Mesenchymal stem cell (in vitro differentiated cells and primary cell): ENCODE data around the gene SPRY1.

Experiments
- DNase-seq: peaks from one replicate; pipeline ENCODE4 v3.0.0-alpha.2; 2013
- H2AFZ ChIP-seq: one replicate; pipeline ENCODE4 v1.6.1; 2013; ENCODE audit warnings: low read depth, mild to moderate bottlenecking, control low read depth, inconsistent platforms, low read length, moderate library complexity
- H2AK5ac ChIP-seq: 2 replicates; pipeline ENCODE4 v1.6.1; 2013; ENCODE audit warnings: low read length, moderate library complexity, mild to moderate bottlenecking, inconsistent platforms; ENCODE audit not compliant: severe bottlenecking
- H2BK120ac ChIP-seq: one replicate; pipeline ENCODE4 v1.6.1; 2013; ENCODE audit warnings: low read depth, mild to moderate bottlenecking, inconsistent platforms, low read length, moderate library complexity
- H2BK12ac ChIP-seq, 2 experiments: one replicate each; pipeline ENCODE4 v1.6.1; 2013; ENCODE audit warnings: inconsistent platforms in 2 of 2, low read length in 2 of 2, mild to moderate bottlenecking in 2 of 2, moderate library complexity in 2 of 2, control low read depth in 1 of 2
- H2BK15ac ChIP-seq: one replicate; pipeline ENCODE4 v1.6.1; 2013; ENCODE audit warnings: mild to moderate bottlenecking, low read depth, inconsistent platforms; ENCODE audit not compliant: poor library complexity, severe bottlenecking
- H2BK5ac ChIP-seq: 2 replicates; pipeline ENCODE4 v1.6.1; 2013; ENCODE audit warnings: low read depth, mild to moderate bottlenecking, low read length, control low read depth, inconsistent platforms; ENCODE audit not compliant: poor library complexity, severe bottlenecking
- H3K14ac ChIP-seq, 2 experiments: one replicate each; pipeline ENCODE4 v1.6.1; 2013; ENCODE audit warnings: inconsistent platforms in 2 of 2, low read length in 2 of 2, control low read depth in 1 of 2, mild to moderate bottlenecking in 1 of 2, moderate library complexity in 1 of 2
- H3K18ac ChIP-seq, 2 experiments: one replicate each; pipeline ENCODE4 v1.6.1; 2013; ENCODE audit warnings: inconsistent platforms in 2 of 2, low read length in 2 of 2, control low read depth in 1 of 2, low read depth in 1 of 2, mild to moderate bottlenecking in 1 of 2
- H3K23ac ChIP-seq, 2 experiments: one replicate each; pipeline ENCODE4 v1.6.1; 2013; ENCODE audit warnings: inconsistent platforms in 2 of 2, low read length in 2 of 2, mild to moderate bottlenecking in 2 of 2, moderate library complexity in 2 of 2, control low read depth in 1 of 2
- H3K27ac ChIP-seq: 2 replicates; pipeline ENCODE4 v1.5.1; 2013; ENCODE audit warnings: mild to moderate bottlenecking, moderate library complexity, low read length, control low read depth, inconsistent platforms; ENCODE audit not compliant: poor library complexity, severe bottlenecking
- H3K27me3 ChIP-seq, 2 experiments: 2 replicates each; pipeline versions ENCODE4 v1.6.1 to v1.7.0; 2013; ENCODE audit warnings: low read length in 2 of 2, mild to moderate bottlenecking in 2 of 2, moderate library complexity in 2 of 2, control low read depth in 1 of 2, inconsistent platforms in 1 of 2; ENCODE audit not compliant: control insufficient read depth in 1 of 2, insufficient read depth in 1 of 2
- H3K36me3 ChIP-seq, 2 experiments: 2 replicates each; pipeline versions ENCODE4 v1.6.1 to v1.7.0; 2013; ENCODE audit warnings: low read length in 2 of 2, control low read depth in 1 of 2, inconsistent platforms in 1 of 2, low read depth in 1 of 2, mild to moderate bottlenecking in 1 of 2; ENCODE audit not compliant: insufficient read depth in 2 of 2, control insufficient read depth in 1 of 2
- H3K4ac ChIP-seq, 2 experiments: one replicate each; pipeline ENCODE4 v1.6.1; 2013; ENCODE audit warnings: inconsistent platforms in 2 of 2, low read length in 2 of 2, mild to moderate bottlenecking in 2 of 2, moderate library complexity in 2 of 2, control low read depth in 1 of 2, low read depth in 1 of 2
- H3K4me1 ChIP-seq: 2 replicates; pipeline ENCODE4 v1.6.1; 2013; ENCODE audit warnings: low read depth, low read length, control low read depth; ENCODE audit not compliant: control insufficient read depth, insufficient read depth
- H3K4me2 ChIP-seq: 2 replicates; pipeline ENCODE4 v1.6.1; 2013; ENCODE audit warnings: low read length, mild to moderate bottlenecking, inconsistent platforms; ENCODE audit not compliant: poor library complexity, severe bottlenecking
- H3K4me3 ChIP-seq, 2 experiments: 2 replicates each; pipeline versions ENCODE4 v1.5.1 to v1.7.0; 2013; ENCODE audit warnings: low read length in 2 of 2, mild to moderate bottlenecking in 2 of 2, control low read depth in 1 of 2, low read depth in 1 of 2; ENCODE audit not compliant: insufficient read depth in 1 of 2
- H3K79me1 ChIP-seq: replicated peaks from 2 replicates; pipeline ENCODE4 v1.6.1; 2013; ENCODE audit warnings: mild to moderate bottlenecking, control low read depth, low read length, inconsistent platforms; ENCODE audit not compliant: poor library complexity, severe bottlenecking
- H3K9ac ChIP-seq: 2 replicates; pipeline ENCODE4 v1.7.0; 2013; ENCODE audit warnings: mild to moderate bottlenecking, low read length, moderate library complexity
- H3K9me3 ChIP-seq: 2 replicates; pipeline ENCODE4 v1.7.0; 2013; ENCODE audit warnings: mild to moderate bottlenecking, low read length; ENCODE audit not compliant: control insufficient read depth
- H4K8ac ChIP-seq: one replicate; pipeline ENCODE4 v1.6.1; 2013; ENCODE audit warnings: inconsistent platforms, mild to moderate bottlenecking, low read length, moderate library complexity
- H4K91ac ChIP-seq: one replicate; pipeline ENCODE4 v1.6.1; 2013; ENCODE audit warnings: mild to moderate bottlenecking, low read length, inconsistent platforms
- WGBS: methylation state at CpG from one replicate; pipeline ENCODE4 v1.1.7; 2013; ENCODE audit warnings: mixed read lengths; 5-methylcytosine and 5-hydroxymethylcytosine counted together

Gene SPRY1

GRCh38 chr4:123398066-123398852 lies 1.7 kb downstream of the SPRY1 start:
- Histone ChIP-seq H4K8ac (peak overlapping the region; percentile 91), H3K9me3 (no peaks in the 10 kb centered on the region), H3K23ac (peak overlapping the region in 1 of 2 experiments; percentile 83), H3K27ac (peak overlapping the region; percentile 90), H3K4me1 (peaks cover 6% of the 10 kb centered on the region), H2BK120ac (peak overlapping the region; percentile 75), H2BK12ac (peak overlapping the region; percentile 38 to 59), H3K36me3 (peaks cover 14 to 18% of the 10 kb centered on the region in 2 experiments), H3K4me2 (peak overlapping the region; percentile 94), H3K14ac (peak overlapping the region in 1 of 2 experiments; percentile 99), H3K4ac (peak overlapping the region; percentile 95 to 98), H3K27me3 (no peaks in the 10 kb centered on the region), H2BK5ac (peak overlapping the region; percentile 93), H3K4me3 (peak overlapping the region; percentile 74 to 92), H2AK5ac (no peak overlapping the region), H3K79me1 (peaks cover 4% of the 10 kb centered on the region), H3K18ac (peak overlapping the region; percentile 93 to 94), H3K9ac (peak overlapping the region; percentile 93), H4K91ac (peak overlapping the region; percentile 93), H2BK15ac (peak overlapping the region; percentile 73), H2AFZ (no peak overlapping the region)
- under 1% methylated on average over 60 of the region's 94 CpGs for WGBS
- DNase-seq, result peak; percentile 69

- H3K18ac ChIP-seq, result peak overlapping the region; percentile 93 to 94
- WGBS, result under 1% methylated on average over 41 of the region's 41 CpGs
Observed at GRCh38 chr4:123398853-123399626, 2.4 kb downstream of the SPRY1 start.

GRCh38 chr4:123399627-123400358 lies 3.2 kb downstream of the SPRY1 start:
- H4K8ac ChIP-seq, result peak overlapping the region; percentile 16
- peak overlapping the region; percentile 29 for H2BK120ac ChIP-seq
- H3K9ac ChIP-seq, result peak overlapping the region; percentile 93
- under 1% methylated on average over 22 of the region's 22 CpGs for WGBS
- H4K91ac ChIP-seq, result peak overlapping the region; percentile 70
- peak; percentile 48 for DNase-seq
- peak overlapping the region in 1 of 2 experiments; percentile 94 for H3K14ac ChIP-seq
- peak overlapping the region; percentile 74 to 92 for H3K4me3 ChIP-seq
- H2BK12ac ChIP-seq, result peak overlapping the region in 1 of 2 experiments; percentile 54
- peaks cover 14 to 29% of the 10 kb centered on the region in 2 experiments for H3K36me3 ChIP-seq
- peak overlapping the region; percentile 65 for H3K27ac ChIP-seq
- H2AK5ac ChIP-seq, result no peak overlapping the region
- H3K9me3 ChIP-seq, result no peaks in the 10 kb centered on the region
- peak overlapping the region in 1 of 2 experiments; percentile 59 for H3K23ac ChIP-seq
- H3K4me2 ChIP-seq, result peak overlapping the region; percentile 84
- H2BK5ac ChIP-seq, result peak overlapping the region; percentile 93
- peak overlapping the region; percentile 93 to 94 for H3K18ac ChIP-seq
- H2BK15ac ChIP-seq, result no peak overlapping the region
- H2AFZ ChIP-seq, result no peak overlapping the region
- peaks cover 6% of the 10 kb centered on the region for H3K4me1 ChIP-seq
- H3K79me1 ChIP-seq, result peaks cover 4% of the 10 kb centered on the region
- H3K4ac ChIP-seq, result peak overlapping the region; percentile 35 to 95
- H3K27me3 ChIP-seq, result no peaks in the 10 kb centered on the region

More at GRCh38 chr4:123398853-123399626, 2.4 kb downstream of the SPRY1 start:
- Histone ChIP-seq H2AFZ (no peak overlapping the region), H3K14ac (peak overlapping the region in 1 of 2 experiments; percentile 99), H3K4ac (peak overlapping the region; percentile 83 to 95), H4K91ac (peak overlapping the region; percentile 71), H3K27ac (peak overlapping the region; percentile 65), H3K23ac (peak overlapping the region; percentile 43 to 83), H2BK12ac (peak overlapping the region; percentile 38 to 59), H3K4me1 (peaks cover 6% of the 10 kb centered on the region), H2AK5ac (no peak overlapping the region), H3K4me2 (peak overlapping the region; percentile 88), H4K8ac (peak overlapping the region; percentile 91), H2BK120ac (peak overlapping the region; percentile 75), H3K4me3 (peak overlapping the region; percentile 74 to 92), H3K9me3 (no peaks in the 10 kb centered on the region), H2BK15ac (peak overlapping the region; percentile 73), H3K79me1 (peaks cover 4% of the 10 kb centered on the region), H3K27me3 (no peaks in the 10 kb centered on the region), H2BK5ac (peak overlapping the region; percentile 93), H3K9ac (peak overlapping the region; percentile 93), H3K36me3 (peaks cover 14 to 25% of the 10 kb centered on the region in 2 experiments)
- peak; percentile 87 for DNase-seq
